Posterior cingulate gyrus (tissue), 11 donors: ENCODE measurements around the gene PKHD1.
A peak's percentile ranks its signal among the peaks of the same experiment; 100 is the strongest.

Source experiments
- DNase-seq, 10 donors: peaks; one replicate each; pipeline versions ENCODE4 v3.0.0 to v3.0.0-alpha.2; 2020 to 2021; ENCODE audit warnings: mixed read lengths in 3 of 10
- intact Hi-C: fragments of 100-400 bp; cut with DNase I; formaldehyde crosslinking; loops from one replicate; pipeline ENCODE4 v1.15.1; 2023

Gene PKHD1

GRCh38 chr6:51818520-51819022, 268.8 kb downstream of the PKHD1 start:
- intact Hi-C loops = no loop called here
- DNase-seq = no peak

- intact Hi-C loops = no loop called here
- DNase-seq = no peak
These were observed 269.6 kb downstream of the PKHD1 start for GRCh38 chr6:51817832-51818231.

- no peak for DNase-seq
- intact Hi-C loops = no loop called here
These were observed 273.0 kb downstream of the PKHD1 start for GRCh38 chr6:51814418-51814817.

GRCh38 chr6:51813904-51814303, 273.5 kb downstream of the PKHD1 start:
- intact Hi-C loops = no loop called here

GRCh38 chr6:51812231-51812630, 275.2 kb downstream of the PKHD1 start:
- intact Hi-C loops = no loop called here
- DNase-seq = no peak

More at GRCh38 chr6:51813904-51814303, 273.5 kb downstream of the PKHD1 start:
- DNase-seq = no peak

- intact Hi-C loops = no loop called here
- DNase-seq = no peak
These were observed 281.9 kb downstream of the PKHD1 start for GRCh38 chr6:51805517-51805916.

- DNase-seq = no peak
- intact Hi-C loops = no loop called here
These were observed 286.8 kb downstream of the PKHD1 start for GRCh38 chr6:51800603-51801002.

GRCh38 chr6:51793393-51793792, 294.0 kb downstream of the PKHD1 start:
- intact Hi-C loops = no loop called here
- DNase-seq = no peak

GRCh38 chr6:51792273-51793030, 295.0 kb downstream of the PKHD1 start:
- DNase-seq = no peak
- intact Hi-C loops = no loop called here

GRCh38 chr6:51790946-51791345, 296.5 kb downstream of the PKHD1 start:
- intact Hi-C loops = no loop called here
- no peak for DNase-seq

GRCh38 chr6:51788121-51788520, 299.3 kb downstream of the PKHD1 start:
- intact Hi-C loops = no loop called here
- peak in 1 of 10 donors; percentile 30 for DNase-seq

- intact Hi-C loops = no loop called here
- DNase-seq = no peak
These were observed 308.7 kb downstream of the PKHD1 start for GRCh38 chr6:51778666-51779065.

GRCh38 chr6:51777618-51778017, 309.8 kb downstream of the PKHD1 start:
- intact Hi-C loops = no loop called here
- DNase-seq = no peak

- intact Hi-C loops = no loop called here
- no peak for DNase-seq
These were observed 311.2 kb downstream of the PKHD1 start for GRCh38 chr6:51775942-51776860.

- no peak for DNase-seq
- intact Hi-C loops = no loop called here
These were observed 319.3 kb downstream of the PKHD1 start for GRCh38 chr6:51768087-51768486.

GRCh38 chr6:51765230-51765629, 322.2 kb downstream of the PKHD1 start:
- intact Hi-C loops = no loop called here
- DNase-seq = no peak

GRCh38 chr6:51753635-51754034, 333.8 kb downstream of the PKHD1 start:
- intact Hi-C loops = no loop called here
- no peak for DNase-seq

- intact Hi-C loops = no loop called here
- no peak for DNase-seq
These were observed 343.4 kb downstream of the PKHD1 start for GRCh38 chr6:51743999-51744398.

- intact Hi-C loops = no loop called here
- DNase-seq = no peak
These were observed 346.8 kb downstream of the PKHD1 start for GRCh38 chr6:51740658-51741057.

GRCh38 chr6:51738614-51739013, 348.8 kb downstream of the PKHD1 start:
- intact Hi-C loops = no loop called here
- DNase-seq = no peak

- intact Hi-C loops = no loop called here
- DNase-seq = no peak
These were observed 349.6 kb downstream of the PKHD1 start for GRCh38 chr6:51737580-51738360.
